Pancreas (tissue), 10 donors: ENCODE measurements around the gene ST6GALNAC3. TPM values are rescaled to one million over a fixed set of nuclear protein-coding genes. Genes with fewer than 3 reads are reported as not detected.

ENCODE experiments used
- ATAC-seq, 4 donors: fragments of 200-7000 bp; cut with Tn5 transposase; one replicate each; pipeline versions ENCODE4 v1.8.0 to v1.9.1; 2020; ENCODE audit warnings: mild to moderate bottlenecking in 4 of 4, moderate library complexity in 4 of 4
- DNase-seq, 6 donors: peaks; one replicate each; pipeline ENCODE4 v3.0.0-alpha.2; 2020
- FAIRE-seq: peaks from 2 replicates; lab custom pipeline; 2012; peaks lifted over from hg19 to GRCh38; lab: Jason Lieb, UNC
- H3K27ac ChIP-seq, 4 donors: fragments of 200-600 bp; sonication (generic); 1 replicate in 3 of 4; 2 replicates in 1 of 4; pipeline versions ENCODE4 v1.5.0 to v1.8.0; 2020
- H3K27me3 ChIP-seq, 4 donors: fragments of 200-600 bp; one replicate each; pipeline ENCODE4 v1.8.0; 2021
- H3K36me3 ChIP-seq, 3 donors: fragments of 200-600 bp; sonication (generic) in 1 of 3; one replicate each; pipeline versions ENCODE4 v1.5.0 to v1.8.0; 2020 to 2021
- H3K4me1 ChIP-seq, 3 donors: fragments of 200-600 bp; one replicate each; pipeline ENCODE4 v1.8.0; 2021
- H3K4me3 ChIP-seq, 4 donors: fragments of 200-600 bp; sonication (generic) in 2 of 4; one replicate each; pipeline versions ENCODE4 v1.5.0 to v1.8.0; 2020 to 2021
- H3K9me3 ChIP-seq, 4 donors: fragments of 200-600 bp; one replicate each; pipeline ENCODE4 v1.8.0; 2021
- CTCF ChIP-seq, 4 donors: fragments of 200-600 bp; sonication (generic) in 3 of 4; IDR thresholded peaks; one replicate each; pipeline versions ENCODE4 v1.5.0 to v1.8.0; 2021; ENCODE audit warnings: antibody characterized with exemption in 4 of 4
- WGBS, 2 donors: extraction: QIAGEN DNeasy Blood & Tissue Kit; methylation state at CpG; one replicate each; pipeline ENCODE4 v1.1.7; 2013; 5-methylcytosine and 5-hydroxymethylcytosine counted together
- intact Hi-C, 3 donors: fragments of 100-400 bp; cut with DNase I; formaldehyde crosslinking; loops; one replicate each; pipeline versions ENCODE4 v1.11.1 to v1.14.2; 2022
- polyA plus RNA-seq, 2 donors: library from polyadenylated mRNA; stranded (reverse); fragments of 200-250 nt; gene quantifications; one replicate each; pipeline ENCODE4 v1.2.3, GENCODE V29; 2013
- total RNA-seq, 6 donors: library from RNA; stranded (reverse); fragmentation: NEBNext Ultra II Directional in 4 of 6; extraction: Animal tissue kit (Norgen Biotek cat#: 25700) in 4 of 6; gene quantifications; one replicate each; pipeline versions ENCODE4 v1.2.1 to v1.2.4, GENCODE V29; 2021 to 2023
- donor health status: healthy with polysubstance abuse.
- donor health status: DM: no; HTN: no; CAD: no; lungs with moderate emphysema.
- donor health status: DM: no; HTN: no; CAD: no.
- donor health status: control.
- donor health status: control.
- donor health status: Bipolar disorder and iron deficiency.
- donor health status: DM: yes; HTN: yes; CAD: no.
- donor health status: DM: no; HTN: no; CAD: no.
- donor health status: DM: no; HTN: no; CAD: no.
- donor health status: DM: yes; HTN: yes; CAD: no.

ST6GALNAC3 gene
- total and polyA plus RNA-seq, 8 donors: 0.35 to 2.0 (median 0.80) TPM

GRCh38 chr1:76190749-76191424 lies 116.3 kb downstream of the ST6GALNAC3 start:
- 54 to 64% methylated on average over 4 of the region's 4 CpGs for WGBS, 2 donors
- H3K4me3 ChIP-seq: no peak overlapping the region
- no peak for DNase-seq
- no peak for TF ChIP-seq CTCF (IDR thresholded peaks at IDR 0.05)
- H3K4me1 ChIP-seq: no peaks in the 10 kb centered on the region
- no peak for FAIRE-seq
- H3K27me3 ChIP-seq: no peaks in the 10 kb centered on the region
- intact Hi-C loops: no loop called here
- H3K36me3 ChIP-seq: no peaks in the 10 kb centered on the region
- ATAC-seq: no peak
- no peak overlapping the region for H3K27ac ChIP-seq
- no peaks in the 10 kb centered on the region for H3K9me3 ChIP-seq

- H3K27ac ChIP-seq: no peak overlapping the region
- H3K36me3 ChIP-seq: no peaks in the 10 kb centered on the region
- FAIRE-seq (no peak), DNase-seq (no peak), ATAC-seq (no peak)
- intact Hi-C loops: no loop called here
- H3K9me3 ChIP-seq: no peaks in the 10 kb centered on the region
- no peak overlapping the region for H3K4me3 ChIP-seq
- no peaks in the 10 kb centered on the region for H3K27me3 ChIP-seq
- H3K4me1 ChIP-seq: no peaks in the 10 kb centered on the region
- no peak for TF ChIP-seq CTCF (IDR thresholded peaks at IDR 0.05)
- 88% methylated on average over 2 of the region's 2 CpGs for WGBS, 2 donors
Observed at GRCh38 chr1:76191561-76191960, 117.0 kb downstream of the ST6GALNAC3 start.

GRCh38 chr1:76198452-76198851 lies 123.9 kb downstream of the ST6GALNAC3 start:
- intact Hi-C loops: no loop called here

GRCh38 chr1:76202670-76203069 lies 128.1 kb downstream of the ST6GALNAC3 start:
- ATAC-seq (no peak), DNase-seq (no peak), FAIRE-seq (no peak)
- H3K9me3 ChIP-seq: no peaks in the 10 kb centered on the region
- no peaks in the 10 kb centered on the region for H3K36me3 ChIP-seq
- H3K27ac ChIP-seq: no peak overlapping the region
- H3K4me3 ChIP-seq: no peak overlapping the region
- no peak for TF ChIP-seq CTCF (IDR thresholded peaks at IDR 0.05)
- WGBS, 2 donors: 60 to 74% methylated on average over 2 of the region's 2 CpGs
- H3K4me1 ChIP-seq: no peaks in the 10 kb centered on the region
- no peaks in the 10 kb centered on the region for H3K27me3 ChIP-seq
- intact Hi-C loops: no loop called here

More at GRCh38 chr1:76198452-76198851, 123.9 kb downstream of the ST6GALNAC3 start:
- TF ChIP-seq CTCF (IDR thresholded peaks at IDR 0.05): no peak
- H3K27ac ChIP-seq: no peak overlapping the region
- no peak for DNase-seq
- no peaks in the 10 kb centered on the region for H3K9me3 ChIP-seq
- no peak for ATAC-seq
- H3K4me3 ChIP-seq: no peak overlapping the region
- no peak for FAIRE-seq
- no peaks in the 10 kb centered on the region for H3K4me1 ChIP-seq
- H3K36me3 ChIP-seq: no peaks in the 10 kb centered on the region
- no peaks in the 10 kb centered on the region for H3K27me3 ChIP-seq
- 60 to 87% methylated on average over 2 of the region's 2 CpGs for WGBS, 2 donors

- Histone ChIP-seq H3K4me1 (no peaks in the 10 kb centered on the region), H3K36me3 (no peaks in the 10 kb centered on the region), H3K9me3 (no peaks in the 10 kb centered on the region), H3K27ac (no peak overlapping the region), H3K27me3 (no peaks in the 10 kb centered on the region), H3K4me3 (no peak overlapping the region)
- intact Hi-C loops: no loop called here
- TF ChIP-seq CTCF (IDR thresholded peaks at IDR 0.05): no peak
- DNase-seq (no peak), ATAC-seq (no peak), FAIRE-seq (no peak)
- 74 to 82% methylated on average over 3 of the region's 3 CpGs for WGBS, 2 donors
Observed at GRCh38 chr1:76203127-76203526, 128.6 kb downstream of the ST6GALNAC3 start.
